GM12865 (cell line): ENCODE measurements around the gene MEF2D.

ENCODE experiments used
- DNase-seq: peaks from one replicate; pipeline ENCODE4 v3.0.0; 2010; ENCODE audit warnings: low read depth
- H3K4me3 ChIP-seq: 2 replicates; pipeline ENCODE4 v1.5.1; 2011; ENCODE audit warnings: mild to moderate bottlenecking, low read depth, low read length, control low read depth
- TF ChIP-seq, protein P1 (sequence below): IDR thresholded peaks from 2 replicates; pipeline ENCODE4 v1.5.1; 2011; ENCODE audit warnings: low read length, control low read depth, low read depth, inconsistent platforms; ENCODE audit not compliant: insufficient read depth; ENCODE audit errors: missing control alignments

The MEF2D gene

DNA sequence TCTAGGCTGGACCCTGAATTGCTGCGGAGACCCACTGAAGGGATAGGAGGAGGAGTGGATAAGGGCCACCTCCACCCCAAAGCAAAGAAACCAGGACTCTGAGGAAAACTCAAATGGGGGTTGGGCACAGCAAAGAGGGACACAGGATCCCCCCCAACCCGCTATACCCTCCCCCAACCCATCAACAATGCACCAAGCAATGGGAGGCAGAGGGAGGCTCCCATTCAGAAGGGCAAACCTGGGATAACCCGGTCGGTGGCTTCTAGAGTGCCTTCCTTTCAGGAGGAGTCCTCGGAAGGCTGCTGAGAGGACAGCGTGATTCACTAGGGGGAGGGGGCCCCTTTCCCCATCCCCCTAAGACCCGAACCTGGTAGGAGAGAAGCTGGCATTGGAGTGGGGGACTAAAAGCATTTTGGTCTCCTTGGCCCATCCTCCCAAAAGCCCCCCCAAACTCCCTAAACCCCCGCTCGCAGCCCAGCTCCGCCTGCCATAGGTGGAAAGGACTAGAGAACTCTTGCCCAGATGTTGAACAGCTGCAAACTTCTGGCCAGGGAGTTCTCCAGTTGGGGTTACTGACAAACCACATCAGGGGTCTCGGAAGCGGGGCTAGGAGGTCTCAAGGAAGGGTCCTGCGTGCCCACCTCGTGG lies 1.3 kb downstream of the MEF2D start:
- DNase-seq, result no peak
- TF ChIP-seq, protein P1, sequence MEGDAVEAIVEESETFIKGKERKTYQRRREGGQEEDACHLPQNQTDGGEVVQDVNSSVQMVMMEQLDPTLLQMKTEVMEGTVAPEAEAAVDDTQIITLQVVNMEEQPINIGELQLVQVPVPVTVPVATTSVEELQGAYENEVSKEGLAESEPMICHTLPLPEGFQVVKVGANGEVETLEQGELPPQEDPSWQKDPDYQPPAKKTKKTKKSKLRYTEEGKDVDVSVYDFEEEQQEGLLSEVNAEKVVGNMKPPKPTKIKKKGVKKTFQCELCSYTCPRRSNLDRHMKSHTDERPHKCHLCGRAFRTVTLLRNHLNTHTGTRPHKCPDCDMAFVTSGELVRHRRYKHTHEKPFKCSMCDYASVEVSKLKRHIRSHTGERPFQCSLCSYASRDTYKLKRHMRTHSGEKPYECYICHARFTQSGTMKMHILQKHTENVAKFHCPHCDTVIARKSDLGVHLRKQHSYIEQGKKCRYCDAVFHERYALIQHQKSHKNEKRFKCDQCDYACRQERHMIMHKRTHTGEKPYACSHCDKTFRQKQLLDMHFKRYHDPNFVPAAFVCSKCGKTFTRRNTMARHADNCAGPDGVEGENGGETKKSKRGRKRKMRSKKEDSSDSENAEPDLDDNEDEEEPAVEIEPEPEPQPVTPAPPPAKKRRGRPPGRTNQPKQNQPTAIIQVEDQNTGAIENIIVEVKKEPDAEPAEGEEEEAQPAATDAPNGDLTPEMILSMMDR, result no peak
- H3K4me3 ChIP-seq, result peak overlapping the region; percentile 80

DNA sequence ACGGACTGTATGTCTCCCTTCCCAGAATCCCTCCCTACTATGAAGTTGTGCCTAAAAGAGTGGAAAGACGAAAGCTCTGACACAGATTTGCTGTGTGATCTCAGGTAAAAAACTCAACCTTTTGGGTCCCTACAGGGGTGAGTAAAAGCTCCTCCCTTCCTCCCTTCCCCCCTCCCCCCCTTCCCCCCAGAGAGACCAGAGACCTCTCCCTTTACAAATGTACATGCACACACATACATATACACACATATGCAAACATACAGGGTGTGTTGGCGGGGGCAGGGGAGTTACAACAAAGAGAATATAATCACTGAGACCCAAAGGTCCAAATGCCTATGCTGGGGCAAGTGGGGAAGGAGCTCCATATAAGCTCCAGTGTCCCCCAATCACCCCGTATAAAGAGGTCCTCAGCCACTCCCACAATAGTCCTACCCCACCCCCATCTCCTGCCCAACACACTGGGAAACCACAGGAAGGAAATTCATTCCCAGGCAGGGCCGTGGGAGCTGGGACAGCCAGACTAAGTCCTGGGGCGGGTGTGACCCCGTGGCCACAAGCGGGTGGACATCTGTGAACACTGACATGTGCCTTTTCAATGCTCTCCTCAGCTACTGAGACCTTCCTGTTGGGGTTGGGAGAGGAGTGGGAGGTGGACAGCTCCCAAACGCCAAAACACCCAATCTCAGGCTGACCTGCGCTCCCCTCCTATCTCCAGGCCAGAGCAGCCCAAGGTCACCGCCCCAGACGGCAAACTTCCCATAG lies 2.0 kb downstream of the MEF2D start:
- TF ChIP-seq, protein P1, result no peak

DNA sequence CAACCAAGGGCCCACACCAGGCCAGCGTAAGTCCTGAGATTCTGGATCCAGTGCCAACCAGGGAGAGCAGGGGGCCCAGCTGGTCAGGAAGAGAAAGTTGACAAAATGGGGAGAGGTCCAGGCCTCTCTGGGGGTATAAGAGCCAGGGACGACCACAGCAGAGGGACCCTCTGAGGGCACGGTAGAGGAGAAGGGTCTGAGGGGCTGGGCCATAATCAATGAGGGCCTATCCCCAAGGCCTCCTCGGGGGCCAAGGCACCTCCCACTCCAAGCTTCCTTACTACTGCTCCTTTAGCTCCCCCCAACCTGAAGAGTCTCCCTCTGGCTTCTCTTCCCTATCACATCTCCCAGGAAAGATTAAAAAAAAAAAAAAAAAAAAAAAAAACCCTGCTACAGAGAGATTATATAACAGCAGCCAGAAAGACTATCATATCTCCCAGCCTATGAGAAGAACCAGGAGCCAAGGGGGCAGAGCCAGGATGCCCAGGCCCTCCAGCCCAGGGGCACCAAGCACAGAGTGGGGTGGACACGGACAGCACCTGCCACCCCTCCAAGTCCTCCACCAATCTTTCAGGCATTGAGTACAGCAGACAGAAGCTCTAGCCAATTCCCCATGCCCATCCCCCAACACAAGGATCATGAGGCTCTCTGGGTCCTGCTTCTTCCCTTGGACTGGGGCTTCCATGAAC lies 2.7 kb downstream of the MEF2D start:
- peak overlapping the region; percentile 80 for H3K4me3 ChIP-seq
- no peak for DNase-seq
- TF ChIP-seq, protein P1, result no peak

More for the DNA sequence above, 2.0 kb downstream of the MEF2D start:
- DNase-seq, result no peak
- peak overlapping the region; percentile 80 for H3K4me3 ChIP-seq

DNA sequence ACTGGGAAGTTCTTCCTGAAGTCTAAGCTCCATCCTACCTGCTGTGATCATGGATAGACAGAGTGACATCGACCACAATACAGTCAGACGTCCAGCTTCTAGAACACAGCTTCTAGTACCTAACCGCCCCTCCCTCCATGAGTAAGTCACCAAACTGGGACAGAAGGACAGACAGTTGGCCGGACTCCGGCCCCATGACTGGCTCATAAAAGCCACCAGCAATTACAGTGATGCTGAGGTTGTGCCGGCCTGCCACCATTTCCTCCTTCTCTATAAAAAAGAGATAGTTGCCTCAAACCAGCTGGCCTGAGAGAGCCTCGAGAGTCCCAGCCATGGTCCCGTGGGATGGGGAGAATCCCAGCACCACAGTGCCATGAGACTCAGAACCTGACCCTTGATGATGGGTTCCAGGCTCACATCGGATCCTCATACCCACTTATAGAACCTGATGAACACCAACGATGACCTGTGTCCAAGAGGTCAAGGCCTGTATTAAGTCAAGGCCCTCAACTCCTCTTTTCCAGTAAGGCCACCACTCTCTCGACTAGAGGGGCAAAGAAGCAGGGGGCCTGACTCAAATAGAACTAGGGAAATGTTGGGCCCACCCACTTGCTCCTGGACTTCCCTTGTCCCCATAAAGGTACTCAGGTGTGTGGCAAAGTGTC lies 3.4 kb downstream of the MEF2D start:
- H3K4me3 ChIP-seq, result peak overlapping the region; percentile 80
- TF ChIP-seq, protein P1, result no peak
- no peak for DNase-seq

DNA sequence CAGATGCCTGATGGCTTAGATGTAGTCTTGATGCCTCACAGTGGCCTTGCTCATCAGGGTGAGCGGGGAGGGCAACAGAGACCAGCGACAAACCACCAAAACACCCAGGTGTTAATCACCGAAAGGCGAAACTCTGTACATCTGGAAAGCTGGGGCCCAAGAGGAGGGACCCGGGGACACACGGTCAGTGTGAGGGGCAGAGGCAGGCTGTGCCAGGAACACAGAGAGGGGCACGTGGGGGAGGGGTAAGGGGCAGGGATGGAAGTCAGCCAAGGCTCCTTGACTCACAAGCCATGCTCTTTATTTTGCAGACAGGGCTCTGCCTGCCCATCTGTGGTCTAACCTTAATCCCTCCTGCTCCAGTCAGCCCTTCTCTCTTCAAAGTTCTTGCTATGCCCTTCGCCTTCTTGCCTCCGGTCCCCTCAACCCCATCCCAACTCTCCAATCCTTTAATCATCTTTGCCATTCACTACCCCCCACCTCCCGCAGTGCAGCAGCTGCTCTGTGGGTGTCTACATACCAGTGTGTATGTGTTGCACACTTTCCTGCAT lies 4.3 kb downstream of the MEF2D start:
- peak; percentile 71 for DNase-seq
- TF ChIP-seq, protein P1, result no peak
- H3K4me3 ChIP-seq, result peak overlapping the region; percentile 80

DNA sequence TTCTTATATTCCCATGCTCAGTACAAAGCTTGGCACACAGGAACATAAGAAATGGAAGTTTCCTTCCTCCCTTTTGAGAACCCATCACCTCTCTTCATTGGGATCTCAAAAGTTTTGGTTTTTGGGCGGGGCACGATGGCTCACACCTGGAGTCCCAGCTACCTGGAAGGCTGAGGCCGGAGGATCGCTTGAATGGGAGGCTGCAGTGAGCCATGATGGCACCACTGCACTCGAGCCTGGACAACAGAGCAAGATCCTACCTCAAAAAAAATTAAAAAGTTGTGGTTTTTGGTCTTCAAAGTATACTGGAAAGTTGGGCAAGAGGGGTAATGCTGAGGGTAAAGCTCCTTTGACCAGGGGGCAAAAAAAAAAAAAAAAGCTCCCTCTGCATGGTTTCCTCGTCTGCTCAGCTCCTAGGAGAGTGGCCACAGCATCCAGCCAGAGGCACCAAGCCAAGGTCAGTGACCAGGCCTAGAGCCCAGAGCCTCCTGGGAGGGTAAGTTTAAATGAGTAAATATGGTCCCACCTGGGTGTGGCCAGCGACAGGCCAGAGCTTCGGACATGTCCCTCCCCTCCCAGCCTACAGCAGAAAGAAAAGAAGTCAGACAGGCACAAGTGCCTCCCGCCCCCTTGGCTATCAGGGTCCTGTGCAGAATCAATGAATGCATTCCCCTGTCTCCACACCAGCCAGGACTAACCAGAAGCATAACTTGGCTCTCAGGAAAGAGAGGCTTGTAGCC lies 5.0 kb downstream of the MEF2D start:
- TF ChIP-seq, protein P1, result no peak
- H3K4me3 ChIP-seq, result peak overlapping the region; percentile 80
- no peak for DNase-seq
